H9 (cell line): ENCODE measurements around the gene GM2A. TPM values are rescaled to one million over a fixed set of nuclear protein-coding genes. Genes with fewer than 3 reads are reported as not detected.

Source experiments
- DNase-seq: peaks from one replicate; pipeline ENCODE4 v3.0.0-alpha.2; 2017
- H2AFZ ChIP-seq: one replicate; pipeline ENCODE4 v1.6.1; 2013; ENCODE audit warnings: mild to moderate bottlenecking, low read length, control low read depth, moderate library complexity
- H2AK5ac ChIP-seq: 2 replicates; pipeline ENCODE4 v1.6.1; 2013; ENCODE audit warnings: low read length, control low read depth, mixed read lengths; ENCODE audit not compliant: insufficient read length
- H2BK120ac ChIP-seq: one replicate; pipeline ENCODE4 v1.6.1; 2013; ENCODE audit warnings: low read depth, mild to moderate bottlenecking, low read length, control low read depth, inconsistent platforms; ENCODE audit not compliant: poor library complexity, severe bottlenecking
- H2BK12ac ChIP-seq: 2 replicates; pipeline ENCODE4 v1.6.1; 2013; ENCODE audit warnings: low read length, control low read depth, mixed read lengths, low read depth; ENCODE audit not compliant: insufficient read length
- H2BK15ac ChIP-seq: 2 replicates; pipeline ENCODE4 v1.6.1; 2013; ENCODE audit warnings: low read depth, low read length, control low read depth
- H2BK20ac ChIP-seq: one replicate; pipeline ENCODE4 v1.6.1; 2013; ENCODE audit warnings: low read depth, mild to moderate bottlenecking, low read length, control low read depth, inconsistent platforms; ENCODE audit not compliant: poor library complexity, severe bottlenecking
- H2BK5ac ChIP-seq: 2 replicates; pipeline ENCODE4 v1.6.1; 2013; ENCODE audit warnings: low read length, control low read depth, mixed read lengths; ENCODE audit not compliant: insufficient read length
- H3K14ac ChIP-seq: 2 replicates; pipeline ENCODE4 v1.6.1; 2013; ENCODE audit warnings: low read length, control low read depth; ENCODE audit not compliant: insufficient read depth
- H3K18ac ChIP-seq: 2 replicates; pipeline ENCODE4 v1.6.1; 2013; ENCODE audit warnings: low read depth, mild to moderate bottlenecking, mixed read lengths, low read length, control low read depth; ENCODE audit not compliant: insufficient read length
- H3K23ac ChIP-seq: 2 replicates; pipeline ENCODE4 v1.6.1; 2013; ENCODE audit warnings: low read length, control low read depth, mixed read lengths, low read depth; ENCODE audit not compliant: insufficient read length
- H3K23me2 ChIP-seq: 2 replicates; pipeline ENCODE4 v1.6.1; 2013; ENCODE audit warnings: low read depth, mild to moderate bottlenecking, mixed read lengths, low read length, control low read depth; ENCODE audit not compliant: insufficient read length, poor library complexity, severe bottlenecking
- H3K27ac ChIP-seq: 2 replicates; pipeline ENCODE4 v1.5.1; 2013; ENCODE audit warnings: low read length, control low read depth, mixed read lengths, low read depth; ENCODE audit not compliant: insufficient read length
- H3K27me3 ChIP-seq: 2 replicates; pipeline ENCODE4 v1.6.1; 2013; ENCODE audit warnings: low read length, control low read depth, inconsistent platforms; ENCODE audit not compliant: insufficient read depth
- H3K4ac ChIP-seq: 2 replicates; pipeline ENCODE4 v1.6.1; 2013; ENCODE audit warnings: low read depth, mild to moderate bottlenecking, control low read depth, inconsistent platforms, low read length, moderate library complexity
- H3K4me1 ChIP-seq: 2 replicates; pipeline ENCODE4 v1.6.1; 2013; ENCODE audit warnings: low read length, control low read depth, inconsistent platforms; ENCODE audit not compliant: insufficient read depth
- H3K4me2 ChIP-seq: 2 replicates; pipeline ENCODE4 v1.6.1; 2013; ENCODE audit warnings: low read length, control low read depth, mixed read lengths; ENCODE audit not compliant: insufficient read length, insufficient read depth
- H3K56ac ChIP-seq: 2 replicates; pipeline ENCODE4 v1.6.1; 2013; ENCODE audit warnings: low read depth, mild to moderate bottlenecking, mixed read lengths, low read length, control low read depth; ENCODE audit not compliant: insufficient read length
- H3K79me1 ChIP-seq: 2 replicates; pipeline ENCODE4 v1.6.1; 2013; ENCODE audit warnings: low read depth, mild to moderate bottlenecking, moderate library complexity, low read length, control low read depth, inconsistent platforms; ENCODE audit not compliant: insufficient read depth, poor library complexity, severe bottlenecking
- H3K79me2 ChIP-seq: 2 replicates; pipeline ENCODE4 v1.6.1; 2013; ENCODE audit warnings: low read length, control low read depth, inconsistent platforms; ENCODE audit not compliant: insufficient read depth
- H3K9ac ChIP-seq: 2 replicates; pipeline ENCODE4 v1.6.1; 2013; ENCODE audit warnings: low read length, control low read depth, mixed read lengths; ENCODE audit not compliant: insufficient read length; ENCODE audit errors: extremely low read depth
- H3K9me3 ChIP-seq: one replicate; pipeline ENCODE4 v1.6.1; 2013; ENCODE audit warnings: low read depth, low read length, inconsistent platforms; ENCODE audit not compliant: control insufficient read depth
- H3T11ph ChIP-seq: one replicate; pipeline ENCODE4 v1.6.1; 2013; ENCODE audit warnings: mild to moderate bottlenecking, low read length, control low read depth, inconsistent platforms
- H4K20me1 ChIP-seq: one replicate; pipeline ENCODE4 v1.6.1; 2013; ENCODE audit not compliant: control insufficient read depth, insufficient read length, insufficient read depth
- H4K5ac ChIP-seq: 2 replicates; pipeline ENCODE4 v1.6.1; 2013; ENCODE audit warnings: low read depth, mild to moderate bottlenecking, mixed read lengths, low read length, control low read depth; ENCODE audit not compliant: insufficient read length
- H4K8ac ChIP-seq: replicated peaks from 2 replicates; pipeline ENCODE4 v1.6.1; 2013; ENCODE audit warnings: low read length, control low read depth, mixed read lengths, low read depth; ENCODE audit not compliant: insufficient read length
- H4K91ac ChIP-seq: 2 replicates; pipeline ENCODE4 v1.6.1; 2013; ENCODE audit warnings: low read depth, mild to moderate bottlenecking, moderate library complexity, mixed read lengths, low read length, control low read depth; ENCODE audit not compliant: insufficient read length
- H3K27ac Mint-ChIP-seq, 3 experiments: 2 replicates in 2 of 3; 3 replicates in 1 of 3; pipeline ENCODE4 v1.8.0; 2020 to 2021; ENCODE audit warnings: mixed read lengths in 3 of 3, mild to moderate bottlenecking in 1 of 3, moderate library complexity in 1 of 3
- H3K27me3 Mint-ChIP-seq: 2 replicates; pipeline ENCODE4 v1.8.0; 2021; ENCODE audit warnings: low read depth, mild to moderate bottlenecking, moderate library complexity, mixed read lengths
- H3K36me3 Mint-ChIP-seq, 3 experiments: 2 replicates in 2 of 3; 3 replicates in 1 of 3; pipeline ENCODE4 v1.8.0; 2020 to 2021; ENCODE audit warnings: low read depth in 3 of 3, mixed read lengths in 3 of 3; ENCODE audit not compliant: insufficient read depth in 1 of 3
- H3K4me1 Mint-ChIP-seq, 2 experiments: 2 replicates each; pipeline ENCODE4 v1.8.0; 2020; ENCODE audit warnings: mixed read lengths in 2 of 2
- H3K4me3 Mint-ChIP-seq, 2 experiments: 2 replicates in 1 of 2; 3 replicates in 1 of 2; pipeline ENCODE4 v1.8.0; 2020 to 2021; ENCODE audit warnings: mild to moderate bottlenecking in 2 of 2, mixed read lengths in 2 of 2, moderate library complexity in 1 of 2
- H3K9me3 Mint-ChIP-seq, 2 experiments: 2 replicates in 1 of 2; 3 replicates in 1 of 2; pipeline ENCODE4 v1.8.0; 2020; ENCODE audit warnings: mild to moderate bottlenecking in 2 of 2, mixed read lengths in 2 of 2, moderate library complexity in 1 of 2
- CTCF ChIP-seq: fragments of 200-600 bp; sonication (generic); conservative IDR thresholded peaks from 3 replicates; pipeline ENCODE4 v1.8.0; 2021; ENCODE audit warnings: antibody characterized with exemption, mild to moderate bottlenecking
- total RNA-seq: library from RNA; stranded (reverse); gene quantifications from 2 replicates; pipeline ENCODE4 v1.2.1, GENCODE V29; 2021

GM2A gene
- total RNA-seq, 1 experiment from 2014 or later, result 27.8 TPM

GRCh38 chr5:151271336-151271735 lies 18.4 kb downstream of the GM2A start:
- no peak for DNase-seq
- no peaks in the 10 kb centered on the region for H3K4me1 Mint-ChIP-seq
- no peaks in the 10 kb centered on the region for H3K9me3 Mint-ChIP-seq

More at GRCh38 chr5:151271336-151271735, 18.4 kb downstream of the GM2A start:
- Histone ChIP-seq H3K27ac (no peak overlapping the region), H4K91ac (no peak overlapping the region), H3K14ac (no peak overlapping the region), H3K79me2 (no peaks in the 10 kb centered on the region), H2BK120ac (no peak overlapping the region), H2AK5ac (no peak overlapping the region), H3T11ph (no peak overlapping the region), H3K27me3 (no peaks in the 10 kb centered on the region), H4K5ac (no peak overlapping the region), H2BK5ac (no peak overlapping the region), H4K8ac (no peak overlapping the region), H3K79me1 (no peaks in the 10 kb centered on the region), H3K9me3 (no peaks in the 10 kb centered on the region), H3K56ac (no peak overlapping the region), H2BK20ac (no peak overlapping the region), H2AFZ (no peak overlapping the region), H3K23me2 (no peaks in the 10 kb centered on the region), H3K23ac (no peak overlapping the region), H2BK15ac (no peak overlapping the region), H3K4me1 (no peaks in the 10 kb centered on the region), H4K20me1 (no peaks in the 10 kb centered on the region), H3K9ac (no peak overlapping the region), H3K18ac (no peak overlapping the region), H3K4me2 (no peak overlapping the region), H3K4ac (no peak overlapping the region), H2BK12ac (no peak overlapping the region)
- H3K27me3 Mint-ChIP-seq, result peaks cover 1% of the 10 kb centered on the region; the same call in 1 of the 2 replicates
- TF ChIP-seq CTCF, result no peak
- no peak overlapping the region for H3K27ac Mint-ChIP-seq
- H3K4me3 Mint-ChIP-seq, result no peak overlapping the region
- peaks cover 11 to 21% (median 15%) of the 10 kb centered on the region in 3 experiments; a peak in 6 of 7 replicates for H3K36me3 Mint-ChIP-seq
